Measurements from ENCODE around the gene MFRP.

GRCh38 chr11:119319700-119320239 is 26.7 kb downstream of the MFRP start:
- TF ChIP-seq CTCF (IDR thresholded peaks at IDR 0.05; ENCODE audit: insufficient read depth, low read depth, low read length) (no peak), EZH2 (IDR thresholded peaks at IDR 0.05; ENCODE audit: insufficient read depth, low read length) (no peak)

Data from astrocyte (in vitro differentiated cells and primary cell).